T-helper 1 cell (primary cell): ENCODE results near the gene TREM1.
"Not testable (repeated sequence)": the region's sequence is repeated elsewhere in the genome, so short reads cannot be mapped to it uniquely, and the experiment has no call there.

Experiments used
- DNase-seq, 5 donors: peaks; one replicate each; pipeline ENCODE4 v3.0.0-alpha.2; 2012 to 2020
- total RNA-seq, 4 donors: gene quantifications; one replicate each; lab custom pipeline; 2026; lab: John Stamatoyannopoulos, UW

The TREM1 gene
- 0 to 2.7 (median 1.3) reads per million in 4 donors for total RNA-seq

- no peak for DNase-seq
Measured at GRCh38 chr6:41286544-41287346, at the start of gene TREM1. TREM1 (minus strand) TSS chr6:41286682; CDS start chr6:41286655, 27 bp downstream.

GRCh38 chr6:41335943-41336342 is 49.5 kb upstream of the TREM1 start:
- DNase-seq, result no peak

GRCh38 chr6:41335296-41335695 is 48.8 kb upstream of the TREM1 start, which contains the start of gene NCR2:
NCR2 (plus strand) TSS chr6:41335608; CDS start chr6:41335877, 269 bp downstream.
- DNase-seq, result no peak

GRCh38 chr6:41334482-41335040 is 48.1 kb upstream of the TREM1 start:
- no peak for DNase-seq

GRCh38 chr6:41332842-41333736 is 46.6 kb upstream of the TREM1 start:
- no peak for DNase-seq

GRCh38 chr6:41332241-41332640 is 45.8 kb upstream of the TREM1 start:
- DNase-seq, result no peak

- DNase-seq, result no peak
Measured at GRCh38 chr6:41331401-41332150, 45.1 kb upstream of the TREM1 start.

GRCh38 chr6:41327177-41327576 is 40.7 kb upstream of the TREM1 start:
- no peak for DNase-seq

- no peak for DNase-seq
Measured at GRCh38 chr6:41326092-41326491, 39.6 kb upstream of the TREM1 start.

- DNase-seq, result no peak
Measured at GRCh38 chr6:41325446-41326066, 39.1 kb upstream of the TREM1 start.

GRCh38 chr6:41321183-41321582 is 34.7 kb upstream of the TREM1 start:
- no peak for DNase-seq

- DNase-seq, result peak; percentile 54 to 86 (median 69)
Measured at GRCh38 chr6:41318654-41319565, 32.4 kb upstream of the TREM1 start.

GRCh38 chr6:41318261-41318653 is 31.8 kb upstream of the TREM1 start:
- DNase-seq, result no peak

- DNase-seq, result no peak
Measured at GRCh38 chr6:41315943-41316620, 29.6 kb upstream of the TREM1 start.

GRCh38 chr6:41315203-41315602 is 28.7 kb upstream of the TREM1 start:
- no peak for DNase-seq

- peak in 3 of 5 donors; percentile 8 to 45 (median 36) for DNase-seq
Measured at GRCh38 chr6:41306187-41306854, 19.8 kb upstream of the TREM1 start.

- no peak for DNase-seq
Measured at GRCh38 chr6:41302638-41303037, 16.2 kb upstream of the TREM1 start.

- peak in 1 of 5 donors; percentile 73 for DNase-seq
Measured at GRCh38 chr6:41298785-41299502, 12.5 kb upstream of the TREM1 start.

- DNase-seq, result not testable (repeated sequence)
Measured at GRCh38 chr6:41297248-41297647, 10.8 kb upstream of the TREM1 start.
